Stimulated activated CD8-positive, alpha-beta memory T cell treated with anti-CD3 and anti-CD28 coated beads, Interleukin-2, amount 100 ng/mL, for 1 hour (primary cell): ENCODE data around the gene DGCR8.

Experiments
- DNase-seq, 2 donors: peaks; one replicate each; pipeline ENCODE4 v3.0.0-alpha.2; 2020; ENCODE audit warnings: low read depth in 2 of 2

The DGCR8 gene

GRCh38 chr22:20137671-20138416 is 57.8 kb downstream of the DGCR8 start:
- DNase-seq, result no peak

GRCh38 chr22:20138417-20138738 is 58.3 kb downstream of the DGCR8 start:
- no peak for DNase-seq

- no peak for DNase-seq
These were observed 58.8 kb downstream of the DGCR8 start for GRCh38 chr22:20138868-20139267.

GRCh38 chr22:20139391-20140106 is 59.5 kb downstream of the DGCR8 start:
- DNase-seq, result no peak

- DNase-seq, result no peak
These were observed 60.0 kb downstream of the DGCR8 start for GRCh38 chr22:20140107-20140445.

GRCh38 chr22:20140521-20140964 is 60.5 kb downstream of the DGCR8 start:
- DNase-seq, result no peak

GRCh38 chr22:20141186-20142077 is 61.4 kb downstream of the DGCR8 start:
- no peak for DNase-seq

GRCh38 chr22:20142711-20143621 is 62.9 kb downstream of the DGCR8 start:
- no peak for DNase-seq

- no peak for DNase-seq
These were observed 64.0 kb downstream of the DGCR8 start for GRCh38 chr22:20143883-20144665.

GRCh38 chr22:20145206-20145831 is 65.3 kb downstream of the DGCR8 start:
- no peak for DNase-seq

- DNase-seq, result no peak
These were observed 65.8 kb downstream of the DGCR8 start for GRCh38 chr22:20145832-20146223.

GRCh38 chr22:20146777-20147176 is 66.7 kb downstream of the DGCR8 start:
- no peak for DNase-seq

- DNase-seq, result no peak
These were observed 67.4 kb downstream of the DGCR8 start for GRCh38 chr22:20147237-20147988.

GRCh38 chr22:20148414-20148813 is 68.4 kb downstream of the DGCR8 start:
- no peak for DNase-seq

GRCh38 chr22:20149257-20150250 is 69.5 kb downstream of the DGCR8 start:
- no peak for DNase-seq

GRCh38 chr22:20150381-20151275 is 70.6 kb downstream of the DGCR8 start, which contains the start of gene CCDC188:
Gene CCDC188 (minus strand): TSS chr22:20151055. CDS start chr22:20150986, 69 bp downstream.
- no peak for DNase-seq

- no peak for DNase-seq
These were observed 71.2 kb downstream of the DGCR8 start for GRCh38 chr22:20151276-20151588.
